GM10248 (cell line): ENCODE measurements around the gene DENND1B.

Experiments used
- CTCF ChIA-PET: fragments of 300-600 bp; sonication (Branson Sonifier 250); formaldehyde crosslinking; extraction: SDS; loops from one replicate; lab custom pipeline; 2021; ENCODE audit warnings: antibody characterized with exemption; lab: Yijun Ruan, JAX
- POLR2A ChIA-PET: fragments of 350-650 bp; sonication (Branson Sonifier 250); formaldehyde crosslinking; extraction: SDS; loops from one replicate; lab custom pipeline; 2020; ENCODE audit warnings: antibody characterized with exemption; lab: Yijun Ruan, JAX
- DNase-seq: peaks from one replicate; pipeline ENCODE4 v3.0.0; 2012; ENCODE audit errors: extremely low spot score
- TF ChIP-seq, protein P1 (sequence below): IDR thresholded peaks from 2 replicates; pipeline ENCODE4 v1.5.1; 2012; ENCODE audit warnings: mild to moderate bottlenecking, low read depth; ENCODE audit errors: extremely low read depth, missing control alignments, control extremely low read depth

Gene DENND1B

GRCh38 chr1:197677752-197678295 lies 97.5 kb downstream of the DENND1B start:
- ChIA-PET POLR2A (no interaction called here), CTCF (no interaction called here)
- no peak for DNase-seq
- TF ChIP-seq, protein P1, sequence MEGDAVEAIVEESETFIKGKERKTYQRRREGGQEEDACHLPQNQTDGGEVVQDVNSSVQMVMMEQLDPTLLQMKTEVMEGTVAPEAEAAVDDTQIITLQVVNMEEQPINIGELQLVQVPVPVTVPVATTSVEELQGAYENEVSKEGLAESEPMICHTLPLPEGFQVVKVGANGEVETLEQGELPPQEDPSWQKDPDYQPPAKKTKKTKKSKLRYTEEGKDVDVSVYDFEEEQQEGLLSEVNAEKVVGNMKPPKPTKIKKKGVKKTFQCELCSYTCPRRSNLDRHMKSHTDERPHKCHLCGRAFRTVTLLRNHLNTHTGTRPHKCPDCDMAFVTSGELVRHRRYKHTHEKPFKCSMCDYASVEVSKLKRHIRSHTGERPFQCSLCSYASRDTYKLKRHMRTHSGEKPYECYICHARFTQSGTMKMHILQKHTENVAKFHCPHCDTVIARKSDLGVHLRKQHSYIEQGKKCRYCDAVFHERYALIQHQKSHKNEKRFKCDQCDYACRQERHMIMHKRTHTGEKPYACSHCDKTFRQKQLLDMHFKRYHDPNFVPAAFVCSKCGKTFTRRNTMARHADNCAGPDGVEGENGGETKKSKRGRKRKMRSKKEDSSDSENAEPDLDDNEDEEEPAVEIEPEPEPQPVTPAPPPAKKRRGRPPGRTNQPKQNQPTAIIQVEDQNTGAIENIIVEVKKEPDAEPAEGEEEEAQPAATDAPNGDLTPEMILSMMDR: no peak

GRCh38 chr1:197677313-197677712 lies 98.0 kb downstream of the DENND1B start:
- ChIA-PET POLR2A (no interaction called here), CTCF (no interaction called here)
- no peak for DNase-seq
- TF ChIP-seq, protein P1: no peak

DNA sequence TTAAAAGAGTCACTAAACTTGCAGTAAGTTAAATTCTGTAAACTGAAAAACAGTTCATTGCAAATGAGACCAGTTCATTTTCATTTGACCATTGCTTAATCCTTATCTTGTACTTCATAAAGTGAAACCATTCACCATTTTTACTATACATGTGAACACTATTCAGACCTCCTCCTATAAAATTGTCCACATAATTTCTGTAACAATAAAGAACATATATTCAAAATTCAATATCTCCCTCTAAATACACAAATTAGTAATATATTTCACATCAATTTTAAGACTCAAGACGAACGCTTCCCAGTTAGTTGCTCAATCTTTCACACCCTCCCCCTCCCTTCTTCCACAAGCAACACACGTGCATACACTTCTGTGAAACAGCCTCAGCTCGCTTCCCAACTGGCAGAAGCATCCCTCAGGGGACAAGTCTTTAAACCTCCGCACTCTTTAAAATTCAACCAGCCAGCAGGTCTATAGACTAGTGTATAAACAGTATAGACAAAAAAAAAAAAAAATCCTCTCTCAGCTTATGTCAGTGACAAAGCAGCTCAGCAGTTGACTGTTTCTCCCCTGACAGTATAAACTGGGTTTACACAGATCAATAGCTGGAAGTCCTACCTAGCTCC lies 99.6 kb downstream of the DENND1B start:
- no peak for DNase-seq
- ChIA-PET CTCF (interaction anchor here (0.7 to 2.4 kb wide), 2 partner anchors 9 to 10 kb away, joined by 3 to 10 read pairs; no protein-coding TSS in a partner anchor), POLR2A (no interaction called here)
- TF ChIP-seq, protein P1: no peak

GRCh38 chr1:197674286-197674685 lies 101.0 kb downstream of the DENND1B start:
- ChIA-PET POLR2A (no interaction called here), CTCF (interaction anchor here (1.0 to 2.4 kb wide), 2 partner anchors 8 to 31 kb away, joined by 3 to 10 read pairs; no protein-coding TSS in a partner anchor)
- TF ChIP-seq, protein P1: no peak
- DNase-seq: no peak

GRCh38 chr1:197673292-197673691 lies 102.0 kb downstream of the DENND1B start:
- TF ChIP-seq, protein P1: no peak
- DNase-seq: no peak
- ChIA-PET CTCF (no interaction called here), POLR2A (no interaction called here)

DNA sequence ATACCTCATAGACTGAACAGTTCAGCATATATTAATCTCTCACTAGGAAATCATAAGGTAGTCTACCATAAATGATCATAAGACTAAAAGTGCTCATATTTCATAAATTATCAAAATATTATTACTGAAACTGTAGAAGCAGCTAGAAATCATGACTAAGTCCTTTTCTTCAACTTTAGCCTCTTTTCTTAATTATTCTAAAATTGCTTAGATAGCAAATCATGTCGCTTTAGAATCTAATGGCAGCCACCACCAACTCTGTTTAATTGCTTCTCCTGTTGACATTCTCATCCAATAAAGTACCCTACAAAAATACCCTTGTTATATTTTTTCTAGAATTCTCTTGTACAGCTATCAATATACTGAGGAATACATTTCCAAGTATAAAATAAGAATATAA lies 102.9 kb downstream of the DENND1B start:
- TF ChIP-seq, protein P1: no peak
- POLR2A ChIA-PET: no interaction called here
- CTCF ChIA-PET: no interaction called here
- DNase-seq: no peak
